Keratinocyte (primary cell): ENCODE results near the gene FUNDC1. TPM values are rescaled to one million over a fixed set of nuclear protein-coding genes. Genes with fewer than 3 reads are reported as not detected.

ENCODE experiments used
- DNase-seq: peaks from one replicate; pipeline ENCODE4 v3.0.0-alpha.2; 2011; ENCODE audit warnings: low read depth, missing footprints, low spot score
- FAIRE-seq: peaks from 2 replicates; lab custom pipeline; 2011; peaks lifted over from hg19 to GRCh38; lab: Jason Lieb, UNC
- H2AFZ ChIP-seq: 2 replicates; pipeline ENCODE4 v1.6.0; 2012; ENCODE audit warnings: low read length, control low read depth, inconsistent platforms; ENCODE audit not compliant: control insufficient read depth
- H3K27ac ChIP-seq: 2 replicates; pipeline ENCODE4 v1.5.1; 2011; ENCODE audit warnings: low read length; ENCODE audit not compliant: control insufficient read depth, insufficient read depth
- H3K27me3 ChIP-seq: 3 replicates; pipeline ENCODE4 v1.6.0; 2011; ENCODE audit warnings: low read length; ENCODE audit not compliant: control insufficient read depth, insufficient read depth; ENCODE audit errors: extremely low read depth
- H3K36me3 ChIP-seq, 2 experiments: 2 replicates in 1 of 2; 3 replicates in 1 of 2; pipeline ENCODE4 v1.5.1; 2011; ENCODE audit warnings: low read length in 2 of 2, mild to moderate bottlenecking in 1 of 2; ENCODE audit not compliant: control insufficient read depth in 2 of 2, insufficient read depth in 2 of 2; ENCODE audit errors: extremely low read depth in 1 of 2
- H3K4me1 ChIP-seq: 3 replicates; pipeline ENCODE4 v1.5.1; 2011; ENCODE audit warnings: low read length; ENCODE audit not compliant: control insufficient read depth, insufficient read depth; ENCODE audit errors: extremely low read depth
- H3K4me2 ChIP-seq: 3 replicates; pipeline ENCODE4 v1.6.0; 2011; ENCODE audit warnings: low read depth, low read length; ENCODE audit not compliant: control insufficient read depth, insufficient read depth; ENCODE audit errors: extremely low read depth
- H3K4me3 ChIP-seq, 3 experiments: fragments of 200-600 bp in 1 of 3; sonication (generic) in 1 of 3; 2 replicates in 2 of 3; 3 replicates in 1 of 3; pipeline ENCODE4 v1.5.1; 2011 to 2016; ENCODE audit warnings: low read length in 3 of 3, mild to moderate bottlenecking in 3 of 3, control low read depth in 2 of 3, inconsistent platforms in 1 of 3, low read depth in 1 of 3, mixed read lengths in 1 of 3, mixed run types in 1 of 3, moderate library complexity in 1 of 3; ENCODE audit not compliant: control insufficient read depth in 2 of 3, insufficient read depth in 2 of 3; ENCODE audit errors: extremely low read depth in 1 of 3
- H3K79me2 ChIP-seq: 2 replicates; pipeline ENCODE4 v1.6.0; 2012; ENCODE audit warnings: low read length; ENCODE audit not compliant: control insufficient read depth, insufficient read depth
- H3K9ac ChIP-seq: 3 replicates; pipeline ENCODE4 v1.6.0; 2011; ENCODE audit warnings: low read length; ENCODE audit not compliant: control insufficient read depth, insufficient read depth; ENCODE audit errors: extremely low read depth
- H3K9me1 ChIP-seq: 3 replicates; pipeline ENCODE4 v1.6.0; 2011; ENCODE audit warnings: low read length; ENCODE audit not compliant: control insufficient read depth, insufficient read depth; ENCODE audit errors: extremely low read depth
- H3K9me3 ChIP-seq: 2 replicates; pipeline ENCODE4 v1.5.1; 2012; ENCODE audit warnings: low read depth, low read length; ENCODE audit not compliant: control insufficient read depth
- H4K20me1 ChIP-seq: 3 replicates; pipeline ENCODE4 v1.6.0; 2011; ENCODE audit warnings: low read length; ENCODE audit not compliant: control insufficient read depth, insufficient read depth; ENCODE audit errors: extremely low read depth
- CTCF ChIP-seq, 3 experiments: IDR thresholded peaks in 1 of 3; conservative IDR thresholded peaks in 1 of 3; optimal IDR thresholded peaks in 1 of 3; 2 replicates in 2 of 3; 3 replicates in 1 of 3; pipeline versions ENCODE3 to v1.5.1; 2011; ENCODE audit warnings: low read length in 3 of 3, mild to moderate bottlenecking in 3 of 3, moderate library complexity in 2 of 3, control low read depth in 1 of 3, inconsistent platforms in 1 of 3; ENCODE audit not compliant: insufficient read depth in 2 of 3; ENCODE audit errors: extremely low read depth in 1 of 3
- EZH2 ChIP-seq: IDR thresholded peaks from one replicate; pipeline ENCODE4 v1.6.1; 2012; ENCODE audit warnings: inconsistent platforms, mild to moderate bottlenecking, low read length, moderate library complexity
- dilution Hi-C: fragments of 300-500 bp; cut with MboI; formaldehyde crosslinking; loops from one replicate; pipeline ENCODE4 v1.7.0; 2020; ENCODE audit warnings: low sequenced_read_pairs; ENCODE audit not compliant: extremely low pct_ligation_motif_present
- polyA plus RNA-seq, 5 experiments: library from polyadenylated mRNA; depleted of rRNA in 3 of 5; stranded (reverse) in 3 of 5; stranded (forward) in 1 of 5; unstranded in 1 of 5; fragments of >200 nt; gene quantifications; 1 replicate in 1 of 5; 2 replicates in 3 of 5; 3 replicates in 1 of 5; pipeline versions ENCODE4 v1.2.1 to v1.2.3, GENCODE V29; 2011 to 2012; ENCODE audit warnings: missing spikeins in 2 of 5, low read depth in 1 of 5, low replicate concordance in 1 of 5

Gene FUNDC1
- polyA plus RNA-seq, 1 donor (not counting 4 experiments of a cell fraction or from before 2014, with no cell fraction given), result 30.9 TPM

DNA sequence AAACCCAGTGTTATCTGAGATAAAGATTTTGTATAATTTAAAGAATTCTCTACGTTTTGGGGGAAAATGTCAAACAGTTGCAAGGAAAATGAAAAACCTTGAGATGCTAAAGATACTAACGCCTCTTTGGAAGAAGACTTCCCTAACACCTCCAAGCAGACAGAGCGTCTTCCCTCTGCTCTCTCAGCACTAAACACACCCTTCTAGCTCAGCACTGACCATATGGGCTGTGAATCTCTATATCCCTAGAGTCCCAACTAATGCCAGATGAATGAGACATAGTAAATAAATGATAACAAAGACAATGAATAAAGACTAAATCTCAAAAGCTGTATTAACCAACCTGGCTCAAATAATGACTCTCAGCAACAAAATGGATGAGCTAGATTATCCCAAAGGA, 13.3 kb downstream of the FUNDC1 start:
- Histone ChIP-seq H3K4me2 (no peak overlapping the region), H3K27ac (no peak overlapping the region), H3K9me1 (no peaks in the 10 kb centered on the region), H3K79me2 (peaks cover 7% of the 10 kb centered on the region), H3K36me3 (peaks cover 0 to 3% of the 10 kb centered on the region in 2 experiments), H3K4me3 (no peak overlapping the region), H2AFZ (no peak overlapping the region), H4K20me1 (no peaks in the 10 kb centered on the region), H3K9me3 (no peaks in the 10 kb centered on the region), H3K27me3 (no peaks in the 10 kb centered on the region), H3K4me1 (no peaks in the 10 kb centered on the region), H3K9ac (no peak overlapping the region)
- dilution Hi-C loops, result no loop called here
- TF ChIP-seq EZH2, result no peak
- no peak for TF ChIP-seq CTCF (optimal IDR thresholded peaks at IDR 0.05 in 1 of 3, IDR thresholded peaks at IDR 0.05 in 1 of 3, conservative IDR thresholded peaks at IDR 0.05 in 1 of 3; ENCODE audit: extremely low read depth in 1 of 3, insufficient read depth in 2 of 3, low read length in 3 of 3)
- no peak for DNase-seq
- no peak for FAIRE-seq

DNA sequence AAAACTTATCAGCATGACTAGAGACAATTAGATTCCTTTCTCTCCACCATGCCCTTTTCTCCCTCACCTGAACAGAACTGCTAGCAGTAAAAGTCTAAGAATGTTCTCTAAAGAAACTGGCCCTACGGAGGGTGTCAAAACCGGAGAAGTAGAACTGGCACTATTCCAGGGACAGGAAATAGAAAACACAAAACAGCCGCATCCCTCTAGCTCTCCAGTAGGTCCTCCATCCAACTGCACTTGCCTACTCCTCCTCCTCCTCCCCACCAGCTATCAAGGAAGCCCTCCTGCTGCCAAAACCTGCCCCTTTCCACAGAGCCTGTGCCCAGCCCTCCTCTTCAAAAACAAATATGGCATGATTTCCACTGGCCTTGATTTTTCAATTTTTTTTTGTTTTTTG, 28.4 kb downstream of the FUNDC1 start:
- Histone ChIP-seq H3K9ac (no peak overlapping the region), H3K27ac (no peak overlapping the region), H3K4me2 (no peak overlapping the region), H4K20me1 (no peaks in the 10 kb centered on the region), H3K36me3 (no peaks in the 10 kb centered on the region), H3K9me3 (no peaks in the 10 kb centered on the region), H3K4me3 (no peak overlapping the region), H2AFZ (no peak overlapping the region), H3K9me1 (no peaks in the 10 kb centered on the region), H3K4me1 (no peaks in the 10 kb centered on the region), H3K27me3 (no peaks in the 10 kb centered on the region), H3K79me2 (no peaks in the 10 kb centered on the region)
- TF ChIP-seq CTCF (optimal IDR thresholded peaks at IDR 0.05 in 1 of 3, IDR thresholded peaks at IDR 0.05 in 1 of 3, conservative IDR thresholded peaks at IDR 0.05 in 1 of 3; ENCODE audit: extremely low read depth in 1 of 3, insufficient read depth in 2 of 3, low read length in 3 of 3), result no peak
- no peak for TF ChIP-seq EZH2
- dilution Hi-C loops, result no loop called here
- no peak for DNase-seq
- FAIRE-seq, result no peak
